MG63 (cell line): ENCODE measurements around the gene RNU1-4. TPM values are rescaled to one million over a fixed set of nuclear protein-coding genes. Genes with fewer than 3 reads are reported as not detected.
"Not testable (repeated sequence)": the region's sequence is repeated elsewhere in the genome, so short reads cannot be mapped to it uniquely, and the experiment has no call there.

Source experiments
- DNase-seq: peaks from one replicate; pipeline ENCODE4 v3.0.0-alpha.2; 2020
- H3K27me3 ChIP-seq: fragments of 250-450 bp; sonication (Bioruptor Pico); 2 replicates; pipeline ENCODE4 v1.5.1; 2020; ENCODE audit warnings: mild to moderate bottlenecking, moderate library complexity
- H3K36me3 ChIP-seq: fragments of 250-450 bp; sonication (Bioruptor Pico); 2 replicates; pipeline ENCODE4 v1.5.1; 2020; ENCODE audit warnings: mild to moderate bottlenecking, moderate library complexity
- H3K4me3 ChIP-seq: fragments of 250-450 bp; sonication (Bioruptor Pico); 2 replicates; pipeline ENCODE4 v1.5.1; 2020; ENCODE audit warnings: mild to moderate bottlenecking, moderate library complexity
- H3K9me3 ChIP-seq: fragments of 250-450 bp; sonication (Bioruptor Pico); 2 replicates; pipeline ENCODE4 v1.5.1; 2020; ENCODE audit warnings: mild to moderate bottlenecking, moderate library complexity
- total RNA-seq: library from RNA; depleted of rRNA; stranded (reverse); fragments of >200 nt; shearing (Covaris generic); gene quantifications from 2 replicates; pipeline ENCODE4 v1.2.3, GENCODE V29; 2014; ENCODE audit warnings: low replicate concordance; rRNA removed

RNU1-4 gene
- total RNA-seq, 1 experiment from 2014 or later: not detected

DNA sequence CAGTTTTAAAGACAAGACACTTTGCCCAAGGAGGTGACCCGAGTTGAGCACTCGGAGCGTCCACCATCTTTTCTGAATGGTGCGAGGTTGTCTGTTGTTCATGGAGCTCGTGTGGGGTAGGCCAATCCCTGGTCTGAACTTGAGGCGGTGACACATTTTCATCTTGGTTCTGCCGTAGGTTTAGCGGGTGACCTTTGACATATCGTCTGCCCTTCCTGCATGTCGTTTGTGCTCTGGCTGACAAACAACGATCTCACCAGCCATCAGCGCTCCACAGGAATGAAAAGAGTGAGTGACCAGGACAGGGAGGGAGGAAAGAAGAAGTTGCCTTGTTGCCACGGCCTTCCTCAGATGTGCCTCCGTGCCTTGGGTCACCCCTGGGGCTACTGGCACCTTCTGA lies 34.5 kb downstream of the RNU1-4 start:
- H3K9me3 ChIP-seq, DNase-seq, H3K27me3 ChIP-seq, H3K4me3 ChIP-seq, H3K36me3 ChIP-seq: not testable (repeated sequence)

- not testable (repeated sequence) for H3K36me3 ChIP-seq, H3K9me3 ChIP-seq, H3K27me3 ChIP-seq, H3K4me3 ChIP-seq, DNase-seq
These were observed 35.0 kb downstream of the RNU1-4 start for GRCh38 chr1:16775290-16775689.

GRCh38 chr1:16776248-16776647 lies 35.9 kb downstream of the RNU1-4 start:
- H3K36me3 ChIP-seq, H3K4me3 ChIP-seq, H3K9me3 ChIP-seq, H3K27me3 ChIP-seq, DNase-seq: not testable (repeated sequence)

- not testable (repeated sequence) for H3K36me3 ChIP-seq, H3K27me3 ChIP-seq, H3K4me3 ChIP-seq, DNase-seq, H3K9me3 ChIP-seq
These were observed 36.5 kb downstream of the RNU1-4 start for GRCh38 chr1:16776835-16777234.

DNA sequence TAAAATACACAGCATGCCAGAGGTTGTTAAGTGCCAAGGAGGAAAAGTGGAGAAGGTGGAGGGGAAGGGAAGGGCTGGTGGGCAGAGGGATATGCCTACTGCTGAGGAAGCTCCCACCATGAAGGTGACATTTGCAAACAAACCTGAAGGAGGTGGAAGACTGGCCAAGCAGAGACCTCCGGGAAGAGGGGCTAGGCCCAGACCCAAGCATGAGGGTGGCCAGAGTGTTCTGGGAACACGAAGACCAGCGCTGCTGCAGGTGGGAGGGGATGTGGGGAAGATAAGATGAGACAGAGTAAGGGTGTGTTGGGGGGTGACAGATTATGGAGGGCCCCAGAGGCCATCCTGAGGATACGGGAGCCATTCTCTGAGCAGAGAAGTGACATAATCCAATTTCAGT lies 37.5 kb downstream of the RNU1-4 start:
- not testable (repeated sequence) for H3K27me3 ChIP-seq, H3K4me3 ChIP-seq, DNase-seq, H3K9me3 ChIP-seq, H3K36me3 ChIP-seq

- H3K4me3 ChIP-seq, H3K9me3 ChIP-seq, H3K27me3 ChIP-seq, DNase-seq, H3K36me3 ChIP-seq: not testable (repeated sequence)
These were observed 39.2 kb downstream of the RNU1-4 start for GRCh38 chr1:16779525-16779924.

DNA sequence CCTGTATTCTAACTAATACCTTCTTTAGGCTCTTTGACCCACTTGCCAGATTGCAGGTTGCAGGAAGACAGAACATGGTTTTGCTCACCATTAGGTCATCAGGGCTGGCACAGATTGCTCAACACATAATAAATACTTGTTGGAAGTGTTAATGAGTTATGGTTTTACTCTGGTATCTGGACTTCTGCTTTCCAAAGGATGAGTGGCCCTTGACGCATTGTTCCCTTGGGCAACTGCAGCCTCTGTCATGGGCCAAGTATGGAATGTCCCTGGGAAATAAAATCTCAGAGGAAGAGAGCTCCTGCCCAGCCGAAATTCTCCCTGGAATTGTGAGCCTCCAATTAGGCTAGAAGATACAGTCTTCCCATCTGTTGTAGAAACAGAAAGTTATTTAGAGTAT lies 40.7 kb downstream of the RNU1-4 start:
- not testable (repeated sequence) for H3K27me3 ChIP-seq, H3K4me3 ChIP-seq, H3K36me3 ChIP-seq, DNase-seq, H3K9me3 ChIP-seq

DNA sequence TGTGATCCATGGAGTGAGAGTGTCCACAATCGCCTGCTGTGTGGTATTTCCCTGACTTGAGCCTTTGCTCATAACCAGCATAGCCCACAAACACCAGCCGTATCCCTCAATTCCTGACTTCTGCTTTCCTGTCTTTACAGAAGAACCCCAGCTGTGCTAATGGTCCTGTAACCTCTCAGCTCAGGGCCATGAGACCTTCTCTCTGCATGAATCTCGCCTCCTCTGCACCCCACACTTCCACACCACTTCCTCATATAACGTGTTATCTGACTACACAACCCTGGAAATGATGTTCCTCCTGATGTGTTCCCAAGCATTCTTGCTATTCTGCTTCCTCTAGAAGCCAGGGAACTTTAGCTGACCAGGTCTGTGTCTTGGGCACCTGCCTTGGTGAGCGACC lies 41.3 kb downstream of the RNU1-4 start:
- H3K4me3 ChIP-seq, H3K27me3 ChIP-seq, DNase-seq, H3K36me3 ChIP-seq, H3K9me3 ChIP-seq: not testable (repeated sequence)

GRCh38 chr1:16784955-16785354 lies 44.6 kb downstream of the RNU1-4 start:
- H3K36me3 ChIP-seq, H3K4me3 ChIP-seq, DNase-seq, H3K9me3 ChIP-seq, H3K27me3 ChIP-seq: not testable (repeated sequence)

DNA sequence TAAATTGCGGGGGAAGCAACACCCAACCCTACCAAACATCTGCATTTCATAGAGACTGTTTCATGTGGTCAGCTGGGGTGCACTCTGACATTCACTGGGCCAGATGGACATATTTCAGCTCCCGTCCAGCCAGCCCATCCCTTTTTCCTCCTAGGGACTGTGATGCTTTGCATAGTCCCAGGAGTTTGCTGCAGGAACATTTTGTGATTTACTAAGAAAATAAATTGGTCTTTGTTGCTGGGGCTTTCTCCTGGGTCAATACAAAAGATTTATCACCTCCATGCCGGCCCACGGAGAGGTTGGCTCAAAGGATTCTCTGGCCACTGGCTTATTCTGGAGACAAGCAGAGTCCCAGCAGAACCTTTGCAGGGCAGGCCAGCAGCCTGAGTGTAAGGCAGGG lies 46.0 kb downstream of the RNU1-4 start:
- not testable (repeated sequence) for DNase-seq, H3K36me3 ChIP-seq, H3K27me3 ChIP-seq, H3K9me3 ChIP-seq, H3K4me3 ChIP-seq

DNA sequence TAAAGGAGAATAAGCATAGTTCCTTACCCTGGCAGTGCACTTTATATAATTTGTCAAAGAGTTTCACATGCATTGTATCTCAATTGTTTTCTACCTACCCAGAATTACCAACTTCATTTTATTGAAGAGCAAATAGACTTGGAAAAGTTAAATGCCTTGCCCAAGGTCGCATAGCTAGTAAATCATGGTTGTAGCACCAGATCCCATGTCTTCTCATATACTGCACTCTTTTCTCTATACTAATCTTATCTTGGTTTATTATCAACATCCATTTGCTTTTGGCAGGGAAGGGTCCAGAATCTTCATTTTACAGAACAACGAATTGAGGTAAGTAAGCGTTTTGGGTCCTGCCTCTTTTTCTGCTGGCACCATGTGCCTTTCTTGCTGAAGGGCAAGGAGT lies 46.9 kb downstream of the RNU1-4 start:
- not testable (repeated sequence) for H3K36me3 ChIP-seq, H3K4me3 ChIP-seq, H3K27me3 ChIP-seq, H3K9me3 ChIP-seq, DNase-seq

DNA sequence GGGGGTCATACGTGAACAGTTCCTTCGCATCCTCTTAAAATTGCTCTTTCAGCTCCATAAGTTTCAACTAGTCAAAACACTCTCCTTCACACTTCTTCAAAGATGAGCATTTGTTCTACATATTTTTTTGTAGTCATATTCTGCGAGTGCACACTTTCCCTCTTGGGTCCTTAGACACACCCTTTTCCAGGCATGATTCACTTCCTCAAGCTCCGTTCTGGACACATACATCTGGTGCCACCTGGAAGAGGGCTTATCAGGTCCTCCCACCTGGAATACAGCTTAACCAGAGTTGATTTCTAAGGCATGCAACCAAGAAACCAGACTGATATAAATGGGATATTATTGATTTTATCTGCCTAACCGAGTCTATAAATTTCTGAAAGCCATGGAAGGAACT lies 47.4 kb downstream of the RNU1-4 start:
- H3K9me3 ChIP-seq, H3K4me3 ChIP-seq, DNase-seq, H3K36me3 ChIP-seq, H3K27me3 ChIP-seq: not testable (repeated sequence)

Other genes starting within 250 kb of the RNU1-4 start
- not detected in 2 replicates for gene RNU1-1, start 226.2 kb upstream of the RNU1-4 start, total RNA-seq
- gene NBPF1, start 127.0 kb upstream of the RNU1-4 start, total RNA-seq: 8.1 and 9.2 TPM in 2 replicates
- gene RNU1-3, start 73.6 kb upstream of the RNU1-4 start, total RNA-seq: not detected in 2 replicates
- not detected in 2 replicates for gene RNU1-2, start 155.5 kb downstream of the RNU1-4 start, total RNA-seq
- 18.1 and 36.9 TPM in 2 replicates for gene CROCC, start 181.4 kb downstream of the RNU1-4 start, total RNA-seq
- 112 and 123 TPM in 2 replicates for gene MFAP2, start 240.1 kb downstream of the RNU1-4 start, total RNA-seq